Adrenal gland (tissue), 12 donors: Measurements from ENCODE around the gene SPTBN4. TPM values are rescaled to one million over a fixed set of nuclear protein-coding genes. Genes with fewer than 3 reads are reported as not detected.

ENCODE experiments used
- DNase-seq, 7 donors: peaks; one replicate each; pipeline ENCODE4 v3.0.0-alpha.2; 2019 to 2020
- H3K27ac ChIP-seq, 5 donors: fragments of 200-600 bp; sonication (generic) in 4 of 5; 1 replicate in 3 of 5; 2 replicates in 2 of 5; pipeline versions ENCODE4 v1.5.1 to v1.8.0; 2016 to 2020; ENCODE audit warnings: mild to moderate bottlenecking in 1 of 5
- H3K27me3 ChIP-seq: fragments of 200-600 bp; 2 replicates; pipeline ENCODE4 v1.8.0; 2021
- H3K36me3 ChIP-seq, 2 donors: fragments of 200-600 bp; replicated peaks in 1 of 2; 1 replicate in 1 of 2; 2 replicates in 1 of 2; pipeline versions ENCODE4 v1.5.1 to v1.8.0; 2018 to 2022
- H3K4me1 ChIP-seq, 2 donors: fragments of 200-600 bp; replicated peaks in 1 of 2; 1 replicate in 1 of 2; 2 replicates in 1 of 2; pipeline versions ENCODE4 v1.5.1 to v1.8.0; 2018 to 2021
- H3K4me3 ChIP-seq, 4 donors: fragments of 200-600 bp; sonication (generic) in 3 of 4; one replicate each; pipeline ENCODE4 v1.5.1; 2016 to 2018
- H3K9me3 ChIP-seq, 3 donors: fragments of 200-600 bp; sonication (generic) in 1 of 3; replicated peaks in 1 of 3; 1 replicate in 2 of 3; 2 replicates in 1 of 3; pipeline versions ENCODE4 v1.5.1 to v1.8.0; 2016 to 2021
- CTCF ChIP-seq, 6 experiments: fragments of 450-650 bp in 4 of 6; fragments of 200-600 bp in 2 of 6; sonication (generic) in 1 of 6; IDR thresholded peaks; 1 replicate in 5 of 6; 2 replicates in 1 of 6; pipeline versions ENCODE4 v1.5.1 to v1.8.0; 2016 to 2021; ENCODE audit warnings: antibody characterized with exemption in 6 of 6, mild to moderate bottlenecking in 2 of 6, moderate library complexity in 1 of 6
- POLR2A ChIP-seq, 2 donors: fragments of 450-650 bp; IDR thresholded peaks; one replicate each; pipeline ENCODE4 v1.6.1; 2017; ENCODE audit warnings: antibody characterized with exemption in 2 of 2, mild to moderate bottlenecking in 2 of 2, moderate library complexity in 1 of 2
- WGBS, 4 donors: extraction: QIAGEN DNeasy Blood & Tissue Kit in 2 of 4; methylation state at CpG; one replicate each; pipeline versions ENCODE4 v1.1.5 to v1.1.7; 2013 to 2017; 5-methylcytosine and 5-hydroxymethylcytosine counted together
- intact Hi-C, 2 donors: fragments of 100-400 bp; cut with DNase I; formaldehyde crosslinking; loops; one replicate each; pipeline versions ENCODE4 v1.14.1 to v1.15.0; 2022 to 2023
- polyA plus RNA-seq, 3 donors: library from polyadenylated mRNA; stranded (reverse); fragments of 200-250 nt in 2 of 3; fragments of 350-450 nt in 1 of 3; fragmentation: Illumina TruSeq in 1 of 3; extraction: RNeasy Lipid Tissue Mini Kit (QIAGEN cat#74804) in 1 of 3; gene quantifications; one replicate each; pipeline ENCODE4 v1.2.3, GENCODE V29; 2013 to 2014
- total RNA-seq, 9 donors: library from RNA; depleted of rRNA in 4 of 9; stranded (reverse); fragments of >200 nt in 4 of 9; fragments of 120-200 nt in 1 of 9; fragmentation: NEBNext Ultra II Directional in 1 of 9; extraction: Animal tissue kit (Norgen Biotek cat#: 25700) in 1 of 9; gene quantifications; one replicate each; pipeline versions ENCODE4 v1.1.0 to v1.2.4, GENCODE V29; 2013 to 2023
- donor health status: healthy with polysubstance abuse.
- donor health status: Bipolar disorder and iron deficiency.
- donor health status: DM: yes; HTN: yes; CAD: no.
- donor health status: DM: no; HTN: no; CAD: no.
- donor health status: DM: no; HTN: no; CAD: no.
- donor health status: DM: yes; HTN: yes; CAD: no.

SPTBN4 gene
- total and polyA plus RNA-seq, 12 donors, result 0.91 to 46.7 (median 3.3) TPM

- H3K9me3 ChIP-seq, result no peaks in the 10 kb centered on the region
- H3K4me1 ChIP-seq, result peaks cover 3 to 14% of the 10 kb centered on the region in 2 donors
- peak; percentile 99 to 100 (median 99) for DNase-seq
- H3K27ac ChIP-seq, result peak overlapping the region in 2 of 5 donors; percentile 27 to 45
- peak overlapping the region in 2 of 4 donors; percentile 19 to 51 for H3K4me3 ChIP-seq
- WGBS, 4 donors, result 1 to 7% (median 2%) methylated on average over 4 to 53 of the region's 53 CpGs
- no peaks in the 10 kb centered on the region for H3K36me3 ChIP-seq
- intact Hi-C loops, result no loop called here
- no peak for TF ChIP-seq POLR2A (IDR thresholded peaks at IDR 0.05)
- TF ChIP-seq CTCF (IDR thresholded peaks at IDR 0.05), result peak in 3 of 6 experiments; percentile 32 to 43 (median 38)
- peaks cover 17% of the 10 kb centered on the region for H3K27me3 ChIP-seq
These were observed 103.7 kb downstream of the SPTBN4 start for GRCh38 chr19:40570313-40571004.

- Histone ChIP-seq H3K36me3 (no peaks in the 10 kb centered on the region), H3K27ac (peak overlapping the region in 1 of 5 donors; percentile 45), H3K27me3 (peaks cover 12% of the 10 kb centered on the region), H3K9me3 (no peaks in the 10 kb centered on the region), H3K4me1 (peaks cover 3 to 14% of the 10 kb centered on the region in 2 donors), H3K4me3 (no peak overlapping the region)
- DNase-seq, result no peak
- WGBS, 4 donors, result 26 to 44% (median 28%) methylated on average over 3 of the region's 3 CpGs
- TF ChIP-seq POLR2A (IDR thresholded peaks at IDR 0.05), result no peak
- TF ChIP-seq CTCF (IDR thresholded peaks at IDR 0.05), result peak in 1 of 6 experiments; percentile 7
- intact Hi-C loops, result no loop called here
These were observed 104.2 kb downstream of the SPTBN4 start for GRCh38 chr19:40571005-40571318.

DNA sequence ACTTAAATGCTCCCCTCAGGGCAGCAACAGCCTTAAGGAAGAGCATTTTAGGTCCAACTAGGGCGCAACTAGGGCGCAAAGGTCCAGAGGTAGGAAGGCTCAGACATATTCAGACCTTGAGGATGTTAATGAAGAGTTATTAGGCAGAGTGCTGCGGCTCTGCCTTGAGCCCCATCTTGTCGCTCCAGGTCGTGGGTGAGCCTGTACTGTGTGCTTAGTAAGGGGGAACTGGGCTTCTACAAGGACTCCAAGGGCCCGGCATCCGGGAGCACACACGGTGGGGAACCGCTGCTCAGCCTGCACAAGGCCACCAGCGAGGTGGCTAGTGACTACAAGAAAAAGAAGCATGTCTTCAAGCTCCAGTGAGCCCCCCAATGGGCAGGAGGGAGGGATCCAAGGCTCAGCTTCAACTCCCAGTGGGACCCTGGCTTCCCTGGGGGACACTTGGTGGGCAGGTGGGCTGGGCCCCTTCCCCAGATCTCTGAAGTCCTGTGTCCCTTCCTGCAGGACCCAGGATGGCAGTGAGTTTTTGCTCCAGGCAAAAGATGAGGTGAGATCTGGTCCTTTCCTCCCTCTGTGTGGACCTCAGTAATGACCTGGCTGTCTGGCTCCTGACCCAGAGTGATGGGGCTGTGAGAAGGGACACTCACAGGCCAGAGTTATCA, 105.2 kb downstream of the SPTBN4 start:
- Histone ChIP-seq H3K9me3 (no peaks in the 10 kb centered on the region), H3K36me3 (no peaks in the 10 kb centered on the region), H3K4me1 (peaks cover 3 to 14% of the 10 kb centered on the region in 2 donors), H3K27me3 (peaks cover 9% of the 10 kb centered on the region), H3K27ac (no peak overlapping the region), H3K4me3 (no peak overlapping the region)
- TF ChIP-seq CTCF (IDR thresholded peaks at IDR 0.05) (no peak), POLR2A (IDR thresholded peaks at IDR 0.05) (no peak)
- 73 to 81% (median 77%) methylated on average over 10 of the region's 10 CpGs for WGBS, 4 donors
- intact Hi-C loops, result no loop called here
- DNase-seq, result no peak

DNA sequence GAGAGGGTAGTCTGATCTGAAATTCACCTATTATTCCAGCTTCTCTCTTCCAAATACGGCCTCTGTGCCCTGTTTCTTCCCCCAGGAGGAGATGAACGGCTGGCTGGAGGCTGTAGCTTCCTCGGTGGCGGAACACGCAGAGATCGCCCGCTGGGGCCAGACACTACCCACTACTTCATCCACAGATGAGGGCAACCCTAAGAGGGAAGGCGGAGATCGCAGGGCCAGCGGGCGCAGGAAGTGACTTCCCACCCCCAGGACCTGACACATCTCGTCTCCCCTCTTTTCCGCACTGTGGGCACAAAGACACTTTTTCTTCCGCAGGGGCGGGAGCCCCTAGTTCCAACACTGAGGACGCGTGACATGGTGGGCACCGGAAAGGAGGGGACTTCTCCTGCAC, 108.5 kb downstream of the SPTBN4 start:
- Histone ChIP-seq H3K4me3 (no peak overlapping the region), H3K27ac (no peak overlapping the region), H3K27me3 (no peaks in the 10 kb centered on the region), H3K9me3 (no peaks in the 10 kb centered on the region), H3K4me1 (peaks cover 0 to 4% of the 10 kb centered on the region in 2 donors), H3K36me3 (peaks cover 0 to 3% of the 10 kb centered on the region in 2 donors)
- TF ChIP-seq CTCF (IDR thresholded peaks at IDR 0.05), result no peak
- TF ChIP-seq POLR2A (IDR thresholded peaks at IDR 0.05), result no peak
- WGBS, 4 donors, result 51 to 75% (median 70%) methylated on average over 5 to 18 of the region's 18 CpGs
- no peak for DNase-seq
- intact Hi-C loops, result no loop called here
